Esophagus muscularis mucosa (tissue), 3 donors: ENCODE measurements around the gene CAMK1D.

ENCODE experiments used
- CTCF ChIP-seq, 3 experiments: fragments of 200-600 bp in 2 of 3; fragments of 450-650 bp in 1 of 3; sonication (generic) in 2 of 3; IDR thresholded peaks; one replicate each; pipeline ENCODE4 v1.5.1; 2017 to 2019; ENCODE audit warnings: antibody characterized with exemption in 3 of 3, mild to moderate bottlenecking in 2 of 3, moderate library complexity in 1 of 3
- POLR2A ChIP-seq: fragments of 450-650 bp; IDR thresholded peaks from one replicate; pipeline ENCODE4 v1.6.1; 2017; ENCODE audit warnings: antibody characterized with exemption, moderate library complexity, mild to moderate bottlenecking, low read depth

GRCh38 chr10:12409613-12410012 lies 60.3 kb downstream of the CAMK1D start:
- TF ChIP-seq CTCF (IDR thresholded peaks at IDR 0.05), result no peak
- no peak for TF ChIP-seq POLR2A
